ENCODE results near the gene SP3.

GRCh38 chr2:173896755-173897154, 68.4 kb downstream of the SP3 start:
- TF ChIP-seq CTCF (IDR thresholded peaks at IDR 0.05) (no peak), TCF7L2 (IDR thresholded peaks at IDR 0.05; ENCODE audit: low read depth, low read length) (no peak), SIN3A (IDR thresholded peaks at IDR 0.05; ENCODE audit: borderline replicate concordance, insufficient read depth, low read depth, low read length) (no peak), POLR2AphosphoS5 (IDR thresholded peaks at IDR 0.05; ENCODE audit: low read depth, low read length) (no peak)
- TF ChIP-seq, protein P1, sequence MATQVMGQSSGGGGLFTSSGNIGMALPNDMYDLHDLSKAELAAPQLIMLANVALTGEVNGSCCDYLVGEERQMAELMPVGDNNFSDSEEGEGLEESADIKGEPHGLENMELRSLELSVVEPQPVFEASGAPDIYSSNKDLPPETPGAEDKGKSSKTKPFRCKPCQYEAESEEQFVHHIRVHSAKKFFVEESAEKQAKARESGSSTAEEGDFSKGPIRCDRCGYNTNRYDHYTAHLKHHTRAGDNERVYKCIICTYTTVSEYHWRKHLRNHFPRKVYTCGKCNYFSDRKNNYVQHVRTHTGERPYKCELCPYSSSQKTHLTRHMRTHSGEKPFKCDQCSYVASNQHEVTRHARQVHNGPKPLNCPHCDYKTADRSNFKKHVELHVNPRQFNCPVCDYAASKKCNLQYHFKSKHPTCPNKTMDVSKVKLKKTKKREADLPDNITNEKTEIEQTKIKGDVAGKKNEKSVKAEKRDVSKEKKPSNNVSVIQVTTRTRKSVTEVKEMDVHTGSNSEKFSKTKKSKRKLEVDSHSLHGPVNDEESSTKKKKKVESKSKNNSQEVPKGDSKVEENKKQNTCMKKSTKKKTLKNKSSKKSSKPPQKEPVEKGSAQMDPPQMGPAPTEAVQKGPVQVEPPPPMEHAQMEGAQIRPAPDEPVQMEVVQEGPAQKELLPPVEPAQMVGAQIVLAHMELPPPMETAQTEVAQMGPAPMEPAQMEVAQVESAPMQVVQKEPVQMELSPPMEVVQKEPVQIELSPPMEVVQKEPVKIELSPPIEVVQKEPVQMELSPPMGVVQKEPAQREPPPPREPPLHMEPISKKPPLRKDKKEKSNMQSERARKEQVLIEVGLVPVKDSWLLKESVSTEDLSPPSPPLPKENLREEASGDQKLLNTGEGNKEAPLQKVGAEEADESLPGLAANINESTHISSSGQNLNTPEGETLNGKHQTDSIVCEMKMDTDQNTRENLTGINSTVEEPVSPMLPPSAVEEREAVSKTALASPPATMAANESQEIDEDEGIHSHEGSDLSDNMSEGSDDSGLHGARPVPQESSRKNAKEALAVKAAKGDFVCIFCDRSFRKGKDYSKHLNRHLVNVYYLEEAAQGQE (IDR thresholded peaks at IDR 0.05; ENCODE audit: insufficient read depth in 1 of 2, low read depth in 2 of 2, low read length in 1 of 2): no peak

All from Panc1 (cell line).